Activated naive CD8-positive, alpha-beta T cell treated with anti-CD3 and anti-CD28 coated beads, Interleukin-2, amount 10 ng/mL, durations not matched to agents 7 days and 5 days (primary cell): ENCODE measurements around the gene ALX4. TPM values are rescaled to one million over a fixed set of nuclear protein-coding genes. Genes with fewer than 3 reads are reported as not detected.

Experiments
- ATAC-seq: fragments of 150-1000 bp; cut with Tn5 transposase; one replicate; pipeline ENCODE4 v1.10.0; 2021; ENCODE audit warnings: low read depth, moderate library complexity
- POLR2A ChIA-PET: fragments of 350-600 bp; sonication (Branson Sonifier 250); formaldehyde crosslinking; loops from one replicate; lab custom pipeline; 2021; ENCODE audit warnings: antibody characterized with exemption; lab: Charles Lee
- DNase-seq: peaks from one replicate; pipeline ENCODE4 v3.0.0; 2021
- H3K27ac Mint-ChIP-seq: one replicate; pipeline ENCODE4 v1.8.0; 2022; ENCODE audit warnings: mild to moderate bottlenecking, mixed read lengths
- H3K27me3 Mint-ChIP-seq: one replicate; pipeline ENCODE4 v1.8.0; 2022; ENCODE audit warnings: mild to moderate bottlenecking, moderate library complexity, mixed read lengths
- H3K36me3 Mint-ChIP-seq: one replicate; pipeline ENCODE4 v1.8.0; 2021; ENCODE audit warnings: mild to moderate bottlenecking, mixed read lengths
- H3K4me1 Mint-ChIP-seq: one replicate; pipeline ENCODE4 v1.8.0; 2021; ENCODE audit warnings: mixed read lengths
- H3K4me3 Mint-ChIP-seq: one replicate; pipeline ENCODE4 v1.8.0; 2022; ENCODE audit warnings: mild to moderate bottlenecking, moderate library complexity, mixed read lengths
- H3K9me3 Mint-ChIP-seq: one replicate; pipeline ENCODE4 v1.8.0; 2021; ENCODE audit warnings: mixed read lengths
- total RNA-seq, 2 experiments: library from RNA; stranded (reverse); gene quantifications; one replicate each; pipeline ENCODE4 v1.2.3, GENCODE V29; 2021

The ALX4 gene
- total RNA-seq, 2 experiments from 2014 or later: not detected

DNA sequence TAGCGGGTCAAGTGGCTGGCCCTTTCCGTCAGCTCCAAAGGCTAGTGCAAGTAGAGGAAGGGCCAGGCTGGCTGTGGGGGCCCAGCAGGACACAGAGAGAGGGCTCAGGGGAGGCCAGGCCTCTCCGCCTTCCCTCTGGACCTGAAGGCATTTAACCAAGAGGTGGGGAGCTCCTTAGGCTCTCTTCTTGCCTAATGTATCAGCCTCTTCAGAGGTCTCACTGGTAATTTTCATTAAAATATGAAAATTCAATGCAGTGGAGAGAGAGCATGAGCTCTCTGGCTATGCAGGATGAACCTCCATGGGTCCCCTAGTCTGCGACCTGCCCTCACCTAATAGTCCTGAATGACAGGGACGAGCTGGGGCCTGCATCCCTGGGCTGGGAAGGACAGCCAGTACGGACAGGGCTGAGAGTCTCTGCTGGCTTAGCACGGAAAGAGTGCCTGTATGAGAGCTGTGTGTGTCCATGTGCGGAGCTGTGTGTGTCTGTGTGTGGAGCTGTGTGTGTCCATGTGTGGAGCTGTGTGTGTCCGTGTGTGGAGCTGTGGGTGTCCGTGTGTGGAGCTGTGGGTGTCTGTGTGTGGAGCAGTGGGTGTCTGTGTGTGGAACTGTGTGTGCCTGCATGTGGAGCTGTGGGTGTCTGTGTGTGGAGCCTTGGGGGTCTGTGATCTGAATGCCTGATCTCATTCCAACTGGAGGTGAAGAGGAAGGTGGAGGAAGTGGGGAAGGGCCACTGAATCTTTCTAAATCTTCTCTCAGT is 2.4 kb downstream of the ALX4 start:
- no peak overlapping the region for H3K27ac Mint-ChIP-seq
- DNase-seq: no peak
- H3K4me1 Mint-ChIP-seq: peaks cover 29% of the 10 kb centered on the region
- H3K27me3 Mint-ChIP-seq: peaks cover 92% of the 10 kb centered on the region
- H3K9me3 Mint-ChIP-seq: no peaks in the 10 kb centered on the region
- POLR2A ChIA-PET: no interaction called here
- H3K36me3 Mint-ChIP-seq: peaks cover 3% of the 10 kb centered on the region
- H3K4me3 Mint-ChIP-seq: no peak overlapping the region
- no peak for ATAC-seq

GRCh38 chr11:44306918-44307244 is 3.1 kb downstream of the ALX4 start:
- Mint-ChIP-seq H3K9me3 (no peaks in the 10 kb centered on the region), H3K36me3 (peaks cover 3% of the 10 kb centered on the region), H3K27ac (no peak overlapping the region), H3K4me3 (peak overlapping the region; percentile 88), H3K27me3 (peaks cover 92% of the 10 kb centered on the region), H3K4me1 (peaks cover 29% of the 10 kb centered on the region)
- ATAC-seq: no peak
- POLR2A ChIA-PET: no interaction called here
- no peak for DNase-seq

- H3K4me3 Mint-ChIP-seq: peak overlapping the region; percentile 88
- H3K36me3 Mint-ChIP-seq: peaks cover 3% of the 10 kb centered on the region
- DNase-seq (no peak), ATAC-seq (peak; percentile 25)
- peaks cover 27% of the 10 kb centered on the region for H3K4me1 Mint-ChIP-seq
- H3K9me3 Mint-ChIP-seq: no peaks in the 10 kb centered on the region
- peak overlapping the region; percentile 20 for H3K27ac Mint-ChIP-seq
- peaks cover 86% of the 10 kb centered on the region for H3K27me3 Mint-ChIP-seq
- POLR2A ChIA-PET: no interaction called here
These were observed 3.7 kb downstream of the ALX4 start for GRCh38 chr11:44306052-44306917.

- H3K27ac Mint-ChIP-seq: peak overlapping the region; percentile 20
- H3K9me3 Mint-ChIP-seq: no peaks in the 10 kb centered on the region
- ATAC-seq (peak; percentile 56), DNase-seq (peak; percentile 71)
- peaks cover 3% of the 10 kb centered on the region for H3K36me3 Mint-ChIP-seq
- peak overlapping the region; percentile 88 for H3K4me3 Mint-ChIP-seq
- POLR2A ChIA-PET: no interaction called here
- H3K27me3 Mint-ChIP-seq: peaks cover 82% of the 10 kb centered on the region
- H3K4me1 Mint-ChIP-seq: peaks cover 25% of the 10 kb centered on the region
These were observed 4.4 kb downstream of the ALX4 start for GRCh38 chr11:44305470-44306051.

GRCh38 chr11:44305026-44305469 is 4.9 kb downstream of the ALX4 start:
- peaks cover 81% of the 10 kb centered on the region for H3K27me3 Mint-ChIP-seq
- peaks cover 22% of the 10 kb centered on the region for H3K4me1 Mint-ChIP-seq
- DNase-seq (no peak), ATAC-seq (no peak)
- POLR2A ChIA-PET: no interaction called here
- no peaks in the 10 kb centered on the region for H3K9me3 Mint-ChIP-seq
- peak overlapping the region; percentile 88 for H3K4me3 Mint-ChIP-seq
- peaks cover 3% of the 10 kb centered on the region for H3K36me3 Mint-ChIP-seq
- H3K27ac Mint-ChIP-seq: peak overlapping the region; percentile 32

DNA sequence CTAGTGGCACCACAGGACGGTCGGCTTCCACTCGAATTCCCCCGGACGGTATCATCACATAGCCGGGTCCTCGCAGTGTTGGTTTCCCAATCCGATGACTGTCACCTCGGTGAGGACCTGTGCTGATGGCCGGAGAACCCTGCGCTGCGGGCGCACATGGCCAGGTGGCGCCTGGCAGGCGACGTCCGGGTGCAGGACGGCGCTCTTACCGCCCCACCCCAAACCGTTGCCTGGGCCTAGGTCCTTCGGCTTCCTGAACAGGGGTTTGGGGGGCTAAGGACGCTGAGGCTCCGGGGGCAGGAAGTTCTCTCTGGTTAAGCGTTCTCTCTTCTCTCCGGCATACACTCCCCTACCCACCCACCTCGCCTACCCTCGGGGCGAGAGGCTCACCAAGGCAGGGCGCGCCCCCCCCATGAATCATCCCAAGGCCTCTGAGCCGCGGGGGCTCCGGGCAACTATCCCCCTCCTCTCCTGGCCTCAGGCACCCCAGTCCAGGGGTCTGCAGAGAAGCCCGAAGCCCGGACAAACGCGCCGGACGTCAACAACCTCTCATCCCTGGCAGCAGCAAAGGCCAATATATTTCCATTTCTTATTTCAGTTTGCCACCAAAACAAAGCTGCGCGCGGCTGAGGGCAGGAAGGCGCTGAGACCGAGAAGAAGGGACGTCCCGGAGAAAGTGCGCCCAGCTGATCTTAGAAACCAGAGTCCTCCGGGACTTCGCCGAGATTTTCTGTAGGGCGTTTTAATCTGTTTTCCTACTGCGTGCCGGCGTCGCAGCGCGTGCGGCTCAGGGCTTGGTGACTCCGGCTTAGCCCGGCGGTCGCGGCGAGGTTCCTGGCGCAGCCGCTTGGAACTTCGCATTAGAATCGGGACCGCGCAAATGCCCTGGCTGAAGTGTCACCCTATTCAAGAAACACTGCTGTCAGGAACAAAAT is 5.6 kb downstream of the ALX4 start:
- POLR2A ChIA-PET: no interaction called here
- no peak overlapping the region for H3K27ac Mint-ChIP-seq
- no peak for ATAC-seq
- H3K4me1 Mint-ChIP-seq: peaks cover 22% of the 10 kb centered on the region
- no peaks in the 10 kb centered on the region for H3K9me3 Mint-ChIP-seq
- peaks cover 3% of the 10 kb centered on the region for H3K36me3 Mint-ChIP-seq
- H3K27me3 Mint-ChIP-seq: peaks cover 79% of the 10 kb centered on the region
- H3K4me3 Mint-ChIP-seq: peak overlapping the region; percentile 88
- DNase-seq: peak; percentile 41

DNA sequence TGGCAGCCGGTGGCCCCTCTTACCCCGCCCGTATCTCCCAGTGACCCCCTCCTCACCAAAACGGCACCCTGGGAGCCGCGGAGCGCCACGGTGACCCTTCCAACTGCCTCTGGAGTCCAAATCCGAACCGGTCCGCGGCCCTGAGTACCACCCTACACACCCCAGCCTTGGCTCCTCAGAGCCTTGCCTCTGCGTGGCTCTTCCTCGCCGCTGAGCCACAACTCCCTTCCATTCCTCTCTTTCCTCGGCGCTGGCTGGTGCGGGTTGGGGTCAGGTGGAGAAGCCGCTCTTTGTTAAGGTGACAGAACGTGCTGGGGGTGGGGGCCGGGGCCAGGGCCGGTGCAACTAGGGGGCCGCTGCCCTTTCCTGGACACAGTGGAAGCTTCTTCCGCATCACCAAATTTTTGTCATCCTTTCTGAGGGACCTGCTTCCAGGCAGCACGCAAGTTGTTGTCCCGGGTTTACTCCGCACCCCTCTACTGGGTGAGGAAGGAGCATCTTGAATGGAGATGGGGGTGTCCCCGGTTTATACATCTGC is 6.5 kb downstream of the ALX4 start:
- H3K9me3 Mint-ChIP-seq: no peaks in the 10 kb centered on the region
- no peak overlapping the region for H3K27ac Mint-ChIP-seq
- H3K36me3 Mint-ChIP-seq: peaks cover 3% of the 10 kb centered on the region
- POLR2A ChIA-PET: no interaction called here
- peak overlapping the region; percentile 22 for H3K4me3 Mint-ChIP-seq
- ATAC-seq (no peak), DNase-seq (no peak)
- H3K27me3 Mint-ChIP-seq: peaks cover 72% of the 10 kb centered on the region
- H3K4me1 Mint-ChIP-seq: peaks cover 20% of the 10 kb centered on the region

- H3K4me1 Mint-ChIP-seq: peaks cover 17% of the 10 kb centered on the region
- H3K27me3 Mint-ChIP-seq: peaks cover 60% of the 10 kb centered on the region
- H3K4me3 Mint-ChIP-seq: no peak overlapping the region
- no peaks in the 10 kb centered on the region for H3K9me3 Mint-ChIP-seq
- H3K27ac Mint-ChIP-seq: no peak overlapping the region
- DNase-seq (no peak), ATAC-seq (no peak)
- peaks cover 2% of the 10 kb centered on the region for H3K36me3 Mint-ChIP-seq
- POLR2A ChIA-PET: no interaction called here
These were observed 8.2 kb downstream of the ALX4 start for GRCh38 chr11:44301564-44302271.

DNA sequence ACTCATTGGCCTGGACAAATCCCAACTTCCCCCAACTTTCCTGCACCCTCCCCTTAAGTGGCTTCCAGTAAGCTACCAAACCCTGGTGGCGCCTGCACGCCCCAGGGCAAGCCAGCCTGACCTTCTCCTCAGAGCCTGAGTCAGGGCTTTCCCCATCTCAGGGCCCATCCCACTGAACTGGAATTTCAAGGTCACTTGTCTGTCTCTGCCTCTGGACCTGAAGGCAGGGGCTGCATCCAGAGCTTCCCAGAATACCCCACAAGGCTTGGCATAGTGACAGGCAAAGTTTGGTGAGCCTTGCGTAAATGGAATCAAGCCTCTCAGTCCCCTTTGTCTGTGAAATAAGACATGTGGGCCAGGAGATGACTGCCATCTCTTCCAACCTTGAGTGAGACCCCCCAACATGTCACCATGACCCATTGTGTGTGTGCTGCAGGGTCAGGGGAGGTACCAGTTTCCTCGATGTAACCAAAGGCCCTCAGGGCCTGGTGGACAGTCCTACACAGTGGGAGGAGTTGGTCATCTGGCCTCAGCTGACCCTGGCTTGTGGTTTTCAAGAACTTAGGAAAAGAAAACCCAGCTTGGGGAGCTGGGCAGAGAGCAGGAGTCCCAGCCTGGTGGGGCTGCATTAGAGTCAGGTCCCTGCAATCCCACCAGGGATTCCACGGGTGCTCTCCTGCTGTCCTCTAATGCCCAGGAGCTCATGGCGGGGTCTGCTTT is 8.9 kb downstream of the ALX4 start:
- peaks cover 56% of the 10 kb centered on the region for H3K27me3 Mint-ChIP-seq
- no peak overlapping the region for H3K4me3 Mint-ChIP-seq
- POLR2A ChIA-PET: no interaction called here
- no peaks in the 10 kb centered on the region for H3K9me3 Mint-ChIP-seq
- H3K36me3 Mint-ChIP-seq: no peaks in the 10 kb centered on the region
- H3K4me1 Mint-ChIP-seq: peaks cover 13% of the 10 kb centered on the region
- no peak for ATAC-seq
- DNase-seq: no peak
- no peak overlapping the region for H3K27ac Mint-ChIP-seq

- H3K27me3 Mint-ChIP-seq: peaks cover 36% of the 10 kb centered on the region
- no peak overlapping the region for H3K4me3 Mint-ChIP-seq
- peaks cover 3% of the 10 kb centered on the region for H3K4me1 Mint-ChIP-seq
- no peaks in the 10 kb centered on the region for H3K9me3 Mint-ChIP-seq
- H3K36me3 Mint-ChIP-seq: no peaks in the 10 kb centered on the region
- H3K27ac Mint-ChIP-seq: no peak overlapping the region
- DNase-seq: no peak
- POLR2A ChIA-PET: no interaction called here
- ATAC-seq: no peak
These were observed 11.1 kb downstream of the ALX4 start for GRCh38 chr11:44298862-44299261.

- H3K36me3 Mint-ChIP-seq: no peaks in the 10 kb centered on the region
- DNase-seq (no peak), ATAC-seq (no peak)
- H3K27ac Mint-ChIP-seq: no peak overlapping the region
- no peaks in the 10 kb centered on the region for H3K4me1 Mint-ChIP-seq
- H3K27me3 Mint-ChIP-seq: peaks cover 7% of the 10 kb centered on the region
- no peaks in the 10 kb centered on the region for H3K9me3 Mint-ChIP-seq
- no peak overlapping the region for H3K4me3 Mint-ChIP-seq
- POLR2A ChIA-PET: no interaction called here
These were observed 19.7 kb downstream of the ALX4 start for GRCh38 chr11:44290208-44290607.

DNA sequence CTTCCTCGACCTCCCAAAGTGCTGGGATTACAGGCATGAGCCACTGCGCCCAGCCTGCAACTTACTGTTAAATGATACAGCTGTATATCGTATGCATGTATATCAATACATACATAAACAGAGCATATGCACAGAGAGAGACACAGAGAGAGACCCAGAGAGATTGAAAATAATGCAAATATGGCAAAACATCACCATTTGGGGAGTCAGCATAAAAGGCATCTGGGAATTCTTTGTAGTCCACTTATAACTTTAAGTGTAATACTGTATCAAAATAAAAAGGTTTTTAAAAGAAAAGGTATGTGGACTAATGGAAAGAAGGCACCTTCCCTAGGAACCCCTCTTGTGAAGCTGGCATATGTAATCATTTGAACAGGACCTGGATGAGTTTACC is 21.8 kb downstream of the ALX4 start:
- peaks cover 5% of the 10 kb centered on the region for H3K27me3 Mint-ChIP-seq
- H3K36me3 Mint-ChIP-seq: no peaks in the 10 kb centered on the region
- POLR2A ChIA-PET: no interaction called here
- no peak for DNase-seq
- no peak overlapping the region for H3K4me3 Mint-ChIP-seq
- no peaks in the 10 kb centered on the region for H3K9me3 Mint-ChIP-seq
- H3K27ac Mint-ChIP-seq: no peak overlapping the region
- H3K4me1 Mint-ChIP-seq: no peaks in the 10 kb centered on the region
- ATAC-seq: no peak
